ENCODE results near the gene SLAIN2.
"Not testable (repeated sequence)": the region's sequence is repeated elsewhere in the genome, so short reads cannot be mapped to it uniquely, and the experiment has no call there.

The SLAIN2 gene

GRCh38 chr4:48370260-48371134, 29.2 kb downstream of the SLAIN2 start:
- DNase-seq, result no peak

GRCh38 chr4:48372272-48372671, 30.9 kb downstream of the SLAIN2 start:
- no peak for DNase-seq

- DNase-seq, result no peak
These were observed 34.4 kb downstream of the SLAIN2 start for GRCh38 chr4:48375651-48376304.

- DNase-seq, result no peak
These were observed 38.4 kb downstream of the SLAIN2 start for GRCh38 chr4:48379587-48380180.

GRCh38 chr4:48380583-48381167, 39.3 kb downstream of the SLAIN2 start:
- no peak for DNase-seq

GRCh38 chr4:48388525-48389154, 47.3 kb downstream of the SLAIN2 start:
- DNase-seq, result no peak

- DNase-seq, result no peak
These were observed 54.7 kb downstream of the SLAIN2 start for GRCh38 chr4:48396043-48396442.

- DNase-seq, result no peak
These were observed 59.1 kb downstream of the SLAIN2 start for GRCh38 chr4:48400416-48400815.

- no peak for DNase-seq
These were observed 62.0 kb downstream of the SLAIN2 start for GRCh38 chr4:48403358-48403757.

- DNase-seq, result no peak
These were observed 62.5 kb downstream of the SLAIN2 start for GRCh38 chr4:48403779-48404178.

- no peak for DNase-seq
These were observed 64.6 kb downstream of the SLAIN2 start for GRCh38 chr4:48405924-48406323.

GRCh38 chr4:48409203-48409602, 67.9 kb downstream of the SLAIN2 start:
- DNase-seq, result no peak

- DNase-seq, result no peak
These were observed 69.5 kb downstream of the SLAIN2 start for GRCh38 chr4:48410812-48411211.

GRCh38 chr4:48420144-48420543, 78.8 kb downstream of the SLAIN2 start:
- no peak for DNase-seq

- no peak for DNase-seq
These were observed 79.8 kb downstream of the SLAIN2 start for GRCh38 chr4:48421101-48421500.

- DNase-seq, result no peak
These were observed 87.6 kb downstream of the SLAIN2 start for GRCh38 chr4:48428926-48429325.

- no peak for DNase-seq
These were observed 88.6 kb downstream of the SLAIN2 start for GRCh38 chr4:48429709-48430474.

GRCh38 chr4:48431401-48431800, 90.1 kb downstream of the SLAIN2 start:
- DNase-seq, result no peak

- no peak for DNase-seq
These were observed 90.7 kb downstream of the SLAIN2 start for GRCh38 chr4:48432017-48432416.

- no peak for DNase-seq
These were observed 95.0 kb downstream of the SLAIN2 start for GRCh38 chr4:48436318-48436717.

- no peak for DNase-seq
These were observed 98.7 kb downstream of the SLAIN2 start for GRCh38 chr4:48439988-48440387.

GRCh38 chr4:48440914-48441313, 99.6 kb downstream of the SLAIN2 start:
- not testable (repeated sequence) for DNase-seq

All from CD4-positive, alpha-beta T cell treated with Interferon gamma for 1 hour (primary cell).